HAP-1 (cell line): Measurements from ENCODE around the gene DBP.

ENCODE experiments used
- DNase-seq, 2 experiments: peaks; one replicate each; pipeline ENCODE4 v3.0.0-alpha.2; 2016 to 2020; ENCODE audit warnings: low spot score in 2 of 2
- H3K27me3 ChIP-seq: fragments of 250-450 bp; sonication (Bioruptor Pico); 2 replicates; pipeline ENCODE4 v1.5.1; 2020; ENCODE audit warnings: low read depth, mild to moderate bottlenecking, moderate library complexity
- H3K36me3 ChIP-seq: fragments of 250-450 bp; sonication (Bioruptor Pico); replicated peaks from 2 replicates; pipeline ENCODE4 v1.5.1; 2020; ENCODE audit warnings: mild to moderate bottlenecking
- H3K4me1 ChIP-seq: fragments of 250-450 bp; sonication (Bioruptor Pico); 2 replicates; pipeline ENCODE4 v1.5.1; 2020; ENCODE audit warnings: mild to moderate bottlenecking
- H3K4me3 ChIP-seq: fragments of 250-450 bp; sonication (Bioruptor Pico); 2 replicates; pipeline ENCODE4 v1.5.1; 2020; ENCODE audit warnings: mild to moderate bottlenecking, moderate library complexity
- H3K9me3 ChIP-seq: fragments of 250-450 bp; sonication (Bioruptor Pico); 2 replicates; pipeline ENCODE4 v1.5.1; 2020; ENCODE audit warnings: mild to moderate bottlenecking, moderate library complexity
- in situ Hi-C: fragments of 300-500 bp; cut with MboI; formaldehyde crosslinking; loops from 3 replicates; pipeline ENCODE4 v1.14.3; 2020; ENCODE audit warnings: low sequenced_read_pairs, inconsistent platforms, mixed read lengths

DBP gene

DNA sequence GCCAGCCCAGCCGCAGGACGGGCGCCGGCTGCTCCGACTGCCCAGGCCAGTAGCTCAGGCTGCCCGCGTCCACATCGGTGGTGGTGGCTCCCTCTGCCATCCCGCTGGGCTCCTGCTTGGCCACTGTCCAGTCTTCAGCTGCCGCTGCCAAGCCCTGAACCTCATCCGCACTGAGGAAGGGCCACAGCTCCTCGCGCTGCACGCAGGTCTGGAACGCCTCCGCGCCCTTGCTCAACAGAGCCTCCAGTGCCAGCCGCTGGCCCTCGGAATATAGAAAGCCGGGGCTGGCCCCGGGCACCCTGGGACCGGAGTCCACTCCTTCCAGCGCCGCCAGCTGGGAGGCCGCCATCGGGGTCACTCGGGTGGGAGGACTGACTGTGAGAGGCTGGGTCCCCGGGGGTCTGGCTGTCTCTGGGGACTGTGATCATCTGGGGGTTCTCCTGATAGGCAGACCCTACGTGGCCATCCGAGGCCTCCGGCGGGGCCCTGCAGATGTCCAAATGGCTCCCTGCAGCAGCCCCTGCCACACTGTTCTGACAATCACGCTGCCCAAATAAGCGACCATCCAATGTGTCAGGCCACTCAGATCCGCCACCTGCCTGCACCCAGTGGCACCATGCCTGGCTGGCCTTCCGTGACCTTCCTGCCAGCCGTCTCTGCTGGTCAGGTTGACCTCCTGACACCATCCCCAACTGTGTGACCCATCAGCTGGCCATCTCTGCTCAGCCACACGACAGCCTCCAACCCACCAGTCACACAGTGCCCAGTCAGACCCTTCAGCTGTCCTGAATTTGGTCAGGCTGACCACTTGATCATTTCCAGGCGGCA is 23.9 kb downstream of the DBP start:
- Histone ChIP-seq H3K36me3 (peaks cover 42% of the 10 kb centered on the region), H3K9me3 (no peaks in the 10 kb centered on the region), H3K27me3 (no peaks in the 10 kb centered on the region), H3K4me1 (peaks cover 20% of the 10 kb centered on the region), H3K4me3 (no peak overlapping the region)
- DNase-seq = peak in 1 of 2 experiments; percentile 56
- in situ Hi-C loops = no loop called here

DNA sequence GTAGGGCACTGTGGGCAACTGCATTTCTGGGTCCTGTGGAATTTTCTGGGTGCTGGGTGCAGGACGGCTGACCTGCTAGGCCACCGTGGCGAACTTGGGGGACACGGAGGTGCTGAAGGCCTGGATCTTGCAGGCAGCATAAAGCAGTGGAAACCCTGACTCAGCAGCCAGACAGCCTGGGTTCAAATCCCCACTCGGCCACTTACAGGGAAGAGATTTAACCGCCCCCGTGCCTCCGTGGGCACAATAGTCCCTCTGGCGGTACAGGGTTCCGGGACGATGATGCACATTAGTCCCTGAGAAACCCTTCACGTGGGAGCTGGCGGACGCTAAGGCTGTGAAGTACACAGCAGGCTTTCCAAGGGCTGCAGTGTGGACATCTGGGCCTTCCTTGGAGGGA is 25.3 kb downstream of the DBP start:
- no peaks in the 10 kb centered on the region for H3K9me3 ChIP-seq
- H3K4me1 ChIP-seq = peaks cover 10% of the 10 kb centered on the region
- in situ Hi-C loops = no loop called here
- peaks cover 28% of the 10 kb centered on the region for H3K36me3 ChIP-seq
- H3K4me3 ChIP-seq = no peak overlapping the region
- no peak for DNase-seq
- H3K27me3 ChIP-seq = no peaks in the 10 kb centered on the region

DNA sequence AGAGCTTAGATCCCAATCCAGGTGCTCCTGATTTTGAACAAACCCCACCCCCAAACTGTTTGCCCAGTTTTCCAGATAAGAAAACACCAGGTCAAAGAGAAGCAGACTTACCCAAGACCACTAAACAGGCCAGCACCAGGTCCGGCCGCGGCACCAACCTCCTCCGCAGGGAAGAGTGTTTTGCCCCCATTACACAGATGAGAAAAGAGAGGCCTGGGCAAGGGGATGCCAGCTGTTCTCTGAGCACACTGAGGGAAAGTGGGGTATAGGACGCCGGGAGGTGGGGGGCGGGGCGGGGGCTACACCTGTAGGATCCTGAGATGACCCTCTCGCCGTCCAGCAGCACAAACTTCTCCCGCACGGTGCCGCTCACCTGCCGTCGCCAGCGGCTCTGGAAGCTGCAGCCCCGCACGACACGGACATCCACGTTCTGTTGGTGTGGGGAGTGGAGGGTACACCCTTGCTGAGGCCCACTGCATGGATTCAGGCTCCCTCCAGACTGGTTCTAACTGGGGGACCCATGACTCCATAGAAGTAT is 27.5 kb downstream of the DBP start:
- in situ Hi-C loops = no loop called here
- Histone ChIP-seq H3K27me3 (no peaks in the 10 kb centered on the region), H3K36me3 (peaks cover 6% of the 10 kb centered on the region), H3K4me3 (no peak overlapping the region), H3K4me1 (peaks cover 5% of the 10 kb centered on the region), H3K9me3 (no peaks in the 10 kb centered on the region)
- DNase-seq = no peak

GRCh38 chr19:48608798-48609263 is 28.3 kb downstream of the DBP start:
- no peak overlapping the region for H3K4me3 ChIP-seq

GRCh38 chr19:48607359-48607755 is 29.8 kb downstream of the DBP start:
- in situ Hi-C loops = no loop called here
- DNase-seq = no peak
- no peak overlapping the region for H3K4me3 ChIP-seq

More at GRCh38 chr19:48608798-48609263, 28.3 kb downstream of the DBP start:
- H3K4me1 ChIP-seq = peaks cover 2% of the 10 kb centered on the region; the same call in 1 of the 2 replicates
- H3K36me3 ChIP-seq = peaks cover 3% of the 10 kb centered on the region
- in situ Hi-C loops = no loop called here
- H3K9me3 ChIP-seq = no peaks in the 10 kb centered on the region
- H3K27me3 ChIP-seq = no peaks in the 10 kb centered on the region
- peak; percentile 61 to 77 for DNase-seq

DNA sequence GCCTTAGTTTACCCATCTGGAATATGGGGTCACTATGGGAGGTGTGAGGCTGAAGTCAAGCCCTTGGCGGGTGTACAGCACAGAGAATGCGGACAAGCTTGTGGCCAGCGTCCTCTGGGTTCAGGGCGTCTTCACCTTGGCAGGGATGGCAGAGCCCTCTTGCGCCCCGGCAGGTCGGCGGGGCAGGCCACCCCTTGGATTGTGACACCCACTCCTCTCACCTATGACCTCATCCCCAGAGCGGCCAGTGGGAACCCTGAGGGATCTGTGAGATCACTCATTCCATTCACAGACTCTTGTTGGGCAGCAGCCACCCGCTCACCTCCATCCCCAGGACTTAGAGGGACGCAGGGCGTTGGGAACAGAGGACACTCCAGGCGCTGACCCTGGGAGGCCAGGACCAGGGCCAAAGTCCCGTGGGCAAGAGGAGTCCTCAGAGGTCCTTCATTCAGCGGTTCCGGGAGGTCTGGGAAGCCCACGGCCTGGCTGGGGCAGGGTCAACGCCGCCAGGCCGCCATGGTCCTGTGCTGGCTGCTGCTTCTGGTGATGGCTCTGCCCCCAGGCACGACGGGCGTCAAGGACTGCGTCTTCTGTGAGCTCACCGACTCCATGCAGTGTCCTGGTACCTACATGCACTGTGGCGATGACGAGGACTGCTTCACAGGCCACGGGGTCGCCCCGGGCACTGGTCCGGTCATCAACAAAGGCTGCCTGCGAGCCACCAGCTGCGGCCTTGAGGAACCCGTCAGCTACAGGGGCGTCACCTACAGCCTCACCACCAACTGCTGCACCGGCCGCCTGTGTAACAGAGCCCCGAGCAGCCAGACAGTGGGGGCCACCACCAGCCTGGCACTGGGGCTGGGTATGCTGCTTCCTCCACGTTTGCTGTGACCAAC is 30.5 kb downstream of the DBP start, which contains the start of gene SPACA4:
Gene SPACA4, plus strand, starts transcription at position 280 of the 896 bp plus-strand sequence. Its CDS starts 237 bp downstream, at position 517.
- H3K27me3 ChIP-seq = no peaks in the 10 kb centered on the region
- DNase-seq = no peak
- H3K36me3 ChIP-seq = peaks cover under 1% of the 10 kb centered on the region; the same call in 1 of the 2 replicates
- peaks cover 2% of the 10 kb centered on the region; the same call in 1 of the 2 replicates for H3K4me1 ChIP-seq
- in situ Hi-C loops = no loop called here
- no peak within 1 kb of the TSS for H3K4me3 ChIP-seq
- no peaks in the 10 kb centered on the region for H3K9me3 ChIP-seq

More at GRCh38 chr19:48607359-48607755, 29.8 kb downstream of the DBP start:
- Histone ChIP-seq H3K9me3 (no peaks in the 10 kb centered on the region), H3K36me3 (peaks cover 3% of the 10 kb centered on the region; the same call in 1 of the 2 replicates), H3K27me3 (no peaks in the 10 kb centered on the region), H3K4me1 (peaks cover 2% of the 10 kb centered on the region; the same call in 1 of the 2 replicates)

GRCh38 chr19:48603850-48604249 is 33.3 kb downstream of the DBP start:
- Histone ChIP-seq H3K36me3 (no peaks in the 10 kb centered on the region), H3K9me3 (no peaks in the 10 kb centered on the region), H3K4me3 (no peak overlapping the region), H3K27me3 (no peaks in the 10 kb centered on the region), H3K4me1 (peaks cover under 1% of the 10 kb centered on the region; the same call in 1 of the 2 replicates)
- DNase-seq = no peak
- in situ Hi-C loops = no loop called here

DNA sequence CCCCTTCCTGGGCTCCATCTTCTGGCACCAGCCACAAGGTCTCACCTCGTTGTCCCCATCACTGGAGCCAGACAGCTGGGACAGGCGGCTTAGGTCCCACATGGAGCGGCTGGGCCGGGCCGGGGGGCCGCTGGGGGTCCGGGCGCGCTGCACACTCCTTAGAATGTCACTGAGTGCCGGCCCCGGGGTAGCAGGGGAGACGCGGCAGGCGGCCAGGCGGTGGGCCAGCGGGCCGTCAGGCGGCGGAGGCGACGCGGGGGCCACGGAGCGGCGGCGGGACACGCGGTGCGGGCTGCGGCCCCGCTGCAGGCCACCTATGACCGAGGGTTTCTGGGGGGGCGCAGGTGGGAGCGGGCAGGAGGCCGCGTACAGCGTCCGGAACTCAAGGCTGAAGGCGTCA is 33.7 kb downstream of the DBP start:
- H3K4me1 ChIP-seq = no peaks in the 10 kb centered on the region
- in situ Hi-C loops = no loop called here
- H3K27me3 ChIP-seq = no peaks in the 10 kb centered on the region
- no peak for DNase-seq
- H3K36me3 ChIP-seq = no peaks in the 10 kb centered on the region
- H3K9me3 ChIP-seq = no peaks in the 10 kb centered on the region
- H3K4me3 ChIP-seq = no peak overlapping the region

GRCh38 chr19:48603001-48603400 is 34.2 kb downstream of the DBP start:
- Histone ChIP-seq H3K27me3 (no peaks in the 10 kb centered on the region), H3K36me3 (no peaks in the 10 kb centered on the region), H3K4me1 (no peaks in the 10 kb centered on the region), H3K4me3 (no peak overlapping the region), H3K9me3 (no peaks in the 10 kb centered on the region)
- in situ Hi-C loops = no loop called here
- DNase-seq = no peak

GRCh38 chr19:48600679-48601417 is 36.3 kb downstream of the DBP start:
- no peaks in the 10 kb centered on the region for H3K27me3 ChIP-seq
- no peaks in the 10 kb centered on the region for H3K9me3 ChIP-seq
- no peak for DNase-seq
- no peak overlapping the region for H3K4me3 ChIP-seq
- in situ Hi-C loops = no loop called here
- no peaks in the 10 kb centered on the region for H3K4me1 ChIP-seq
- H3K36me3 ChIP-seq = no peaks in the 10 kb centered on the region

- no peaks in the 10 kb centered on the region for H3K27me3 ChIP-seq
- no peaks in the 10 kb centered on the region for H3K9me3 ChIP-seq
- DNase-seq = no peak
- in situ Hi-C loops = loop anchor here (25.0 kb wide), 1 partner anchor 637 kb away; no protein-coding TSS in a partner anchor
- H3K4me1 ChIP-seq = no peaks in the 10 kb centered on the region
- H3K4me3 ChIP-seq = no peak overlapping the region
- no peaks in the 10 kb centered on the region for H3K36me3 ChIP-seq
Observed at GRCh38 chr19:48598996-48599700, 38.0 kb downstream of the DBP start.

DNA sequence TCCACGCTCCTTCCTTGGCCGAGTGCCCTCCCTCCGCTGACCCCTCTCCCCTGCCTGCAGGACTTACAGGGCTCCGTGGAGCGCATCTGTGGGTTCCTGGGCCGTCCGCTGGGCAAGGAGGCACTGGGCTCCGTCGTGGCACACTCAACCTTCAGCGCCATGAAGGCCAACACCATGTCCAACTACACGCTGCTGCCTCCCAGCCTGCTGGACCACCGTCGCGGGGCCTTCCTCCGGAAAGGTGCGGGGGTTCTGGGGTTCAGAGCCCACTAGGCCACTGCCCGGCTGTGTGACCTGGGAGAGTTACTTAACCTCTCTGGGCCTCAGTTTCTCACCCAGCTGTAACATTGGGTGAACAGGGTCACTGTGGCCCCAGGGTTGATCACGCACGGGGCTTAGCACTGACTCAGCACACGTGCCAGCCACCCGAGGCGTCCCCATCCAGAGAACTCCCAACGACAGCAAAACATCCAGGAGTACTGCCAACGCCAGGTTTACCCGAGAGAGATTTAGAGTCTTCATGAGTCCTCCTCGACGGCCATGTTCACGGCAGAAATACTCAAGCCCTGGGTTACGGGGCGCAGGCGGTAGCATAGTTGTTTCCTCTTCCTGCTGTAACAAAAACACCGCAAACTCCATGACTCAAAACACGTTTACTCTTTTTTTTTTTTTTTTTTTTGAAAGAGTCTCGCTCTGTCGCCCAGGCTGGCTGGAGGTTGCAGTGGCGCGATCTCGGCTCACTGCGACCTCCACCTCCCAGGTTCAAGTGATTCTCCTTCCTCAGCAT is 40.3 kb downstream of the DBP start:
- no peak for DNase-seq
- in situ Hi-C loops = loop anchor here (25.0 kb wide), 1 partner anchor 635 kb away; no protein-coding TSS in a partner anchor
- H3K36me3 ChIP-seq = no peaks in the 10 kb centered on the region
- no peaks in the 10 kb centered on the region for H3K9me3 ChIP-seq
- no peak overlapping the region for H3K4me3 ChIP-seq
- no peaks in the 10 kb centered on the region for H3K4me1 ChIP-seq
- H3K27me3 ChIP-seq = no peaks in the 10 kb centered on the region
